ENCODE measurements around the gene RACK1. TPM values are rescaled to one million over a fixed set of nuclear protein-coding genes. Genes with fewer than 3 reads are reported as not detected.

Gene RACK1
- total RNA-seq, 1 donor from 2014 or later: 1,122 TPM

GRCh38 chr5:181204113-181204825, 39.4 kb downstream of the RACK1 start:
- intact Hi-C loops (cut with DNase I): no loop called here
- ATAC-seq (no peak), DNase-seq (ENCODE audit: low spot score) (no peak)

GRCh38 chr5:181203777-181204112, 40.0 kb downstream of the RACK1 start:
- ATAC-seq: peak; percentile 11
- intact Hi-C loops (cut with DNase I): no loop called here
- DNase-seq (ENCODE audit: low spot score): no peak

DNA sequence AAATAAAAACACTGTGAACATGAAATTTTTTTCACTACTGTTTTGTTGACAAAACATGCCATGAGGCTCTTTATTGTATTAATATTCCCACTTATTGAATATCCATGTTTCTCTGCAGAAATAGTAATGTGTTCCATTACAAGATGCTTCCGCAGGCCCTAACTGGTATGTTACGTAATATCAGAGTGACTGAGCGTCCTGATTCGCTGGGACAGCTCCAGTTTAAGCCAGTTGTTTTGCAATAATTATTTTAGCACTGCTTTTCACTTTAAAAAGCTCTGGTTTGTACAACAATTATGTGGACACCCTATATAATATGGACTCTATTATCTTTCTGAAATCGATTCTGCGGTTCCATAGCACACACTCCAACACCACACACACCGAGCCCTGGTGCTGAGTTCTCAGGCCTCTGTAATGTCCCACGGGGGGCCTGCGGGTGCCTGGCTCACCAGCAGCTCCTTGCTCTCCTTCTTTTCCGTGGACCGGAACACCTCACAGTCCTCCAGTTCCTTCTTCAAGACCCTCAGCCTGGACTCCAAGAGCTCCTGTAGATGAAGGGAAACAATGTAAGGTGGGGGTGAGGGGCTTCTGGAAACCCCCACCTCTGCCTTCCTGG, 40.5 kb downstream of the RACK1 start:
- intact Hi-C loops (cut with DNase I): no loop called here
- ATAC-seq (peak; percentile 46), DNase-seq (ENCODE audit: low spot score) (no peak)

GRCh38 chr5:181200816-181201215, 42.9 kb downstream of the RACK1 start:
- no peak for ATAC-seq
- DNase-seq (ENCODE audit: low spot score): no peak
- intact Hi-C loops (cut with DNase I): no loop called here

DNA sequence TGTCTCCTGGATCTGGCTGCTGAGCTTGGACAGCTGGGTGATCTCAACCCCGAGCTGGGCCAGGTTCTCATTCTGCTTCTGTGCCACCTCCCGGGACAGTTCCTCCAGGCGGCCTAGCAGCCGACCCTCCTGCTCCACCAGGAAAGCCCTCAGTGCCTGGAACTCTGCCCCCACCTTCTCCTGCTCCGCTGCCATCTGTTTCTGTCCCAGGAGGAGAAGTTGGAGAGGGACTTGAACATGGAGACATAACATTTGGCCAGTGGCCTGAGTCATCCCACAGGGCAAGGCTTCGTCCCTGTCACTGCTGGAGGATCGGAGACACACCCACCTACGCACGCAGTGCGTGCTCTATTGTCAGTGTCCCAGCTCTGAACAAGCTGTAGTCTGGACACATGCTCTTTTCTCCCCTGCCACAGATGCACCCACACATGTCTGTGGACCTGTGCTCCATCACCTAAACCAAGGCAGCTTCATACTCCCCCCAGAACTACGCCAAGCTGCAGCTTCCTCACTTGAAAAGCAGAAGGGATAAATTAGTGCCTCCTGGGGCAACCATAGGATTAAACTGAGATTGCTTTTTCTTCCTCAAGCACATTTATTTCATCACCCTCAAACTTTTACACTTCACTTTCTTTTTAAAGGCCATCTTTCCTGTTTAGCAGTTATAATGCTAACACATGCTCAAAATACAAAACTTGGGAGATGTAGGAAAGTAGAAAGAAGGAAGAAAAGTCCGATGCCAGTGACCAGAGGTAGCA, 43.6 kb downstream of the RACK1 start:
- ATAC-seq: no peak
- intact Hi-C loops (cut with DNase I): no loop called here
- DNase-seq (ENCODE audit: low spot score): no peak

DNA sequence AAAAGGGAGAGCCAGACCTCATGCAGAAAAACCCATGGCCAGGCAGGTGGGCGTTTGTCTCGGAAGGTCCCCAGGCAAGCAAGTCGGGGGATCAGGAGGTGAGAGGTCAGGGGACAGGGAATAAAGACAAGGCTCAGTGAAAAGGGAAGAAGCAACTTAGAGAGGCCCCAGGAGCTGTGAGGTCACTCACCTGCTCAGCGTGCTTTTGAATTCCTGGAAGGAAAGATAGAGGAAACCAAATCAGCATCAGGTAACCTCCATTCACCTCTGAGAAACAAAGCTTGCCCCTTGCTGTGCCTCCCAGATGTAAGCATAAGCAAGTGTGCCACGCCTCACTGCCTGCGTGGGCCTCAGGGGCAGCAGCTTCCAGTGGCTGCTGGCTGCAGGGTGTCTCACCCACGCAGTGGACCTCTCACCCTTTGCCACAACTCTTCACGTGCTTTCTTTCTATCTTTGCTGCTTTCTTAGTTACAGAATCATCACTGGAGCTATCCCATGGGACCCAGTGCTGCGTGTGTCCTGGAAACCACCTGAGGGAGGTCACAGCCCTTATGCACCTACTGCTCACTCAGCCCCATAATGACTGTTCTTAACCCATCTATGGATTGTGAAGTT, 44.7 kb downstream of the RACK1 start:
- intact Hi-C loops (cut with DNase I): no loop called here
- DNase-seq (ENCODE audit: low spot score) (no peak), ATAC-seq (no peak)

GRCh38 chr5:181198106-181198685, 45.5 kb downstream of the RACK1 start:
- DNase-seq (ENCODE audit: low spot score) (no peak), ATAC-seq (no peak)
- intact Hi-C loops (cut with DNase I): no loop called here

GRCh38 chr5:181197326-181197951, 46.3 kb downstream of the RACK1 start:
- intact Hi-C loops (cut with DNase I): no loop called here
- no peak for ATAC-seq
- no peak for DNase-seq (ENCODE audit: low spot score)

GRCh38 chr5:181195249-181195761, 48.4 kb downstream of the RACK1 start:
- ATAC-seq: no peak
- DNase-seq (ENCODE audit: low spot score): no peak
- intact Hi-C loops (cut with DNase I): no loop called here

DNA sequence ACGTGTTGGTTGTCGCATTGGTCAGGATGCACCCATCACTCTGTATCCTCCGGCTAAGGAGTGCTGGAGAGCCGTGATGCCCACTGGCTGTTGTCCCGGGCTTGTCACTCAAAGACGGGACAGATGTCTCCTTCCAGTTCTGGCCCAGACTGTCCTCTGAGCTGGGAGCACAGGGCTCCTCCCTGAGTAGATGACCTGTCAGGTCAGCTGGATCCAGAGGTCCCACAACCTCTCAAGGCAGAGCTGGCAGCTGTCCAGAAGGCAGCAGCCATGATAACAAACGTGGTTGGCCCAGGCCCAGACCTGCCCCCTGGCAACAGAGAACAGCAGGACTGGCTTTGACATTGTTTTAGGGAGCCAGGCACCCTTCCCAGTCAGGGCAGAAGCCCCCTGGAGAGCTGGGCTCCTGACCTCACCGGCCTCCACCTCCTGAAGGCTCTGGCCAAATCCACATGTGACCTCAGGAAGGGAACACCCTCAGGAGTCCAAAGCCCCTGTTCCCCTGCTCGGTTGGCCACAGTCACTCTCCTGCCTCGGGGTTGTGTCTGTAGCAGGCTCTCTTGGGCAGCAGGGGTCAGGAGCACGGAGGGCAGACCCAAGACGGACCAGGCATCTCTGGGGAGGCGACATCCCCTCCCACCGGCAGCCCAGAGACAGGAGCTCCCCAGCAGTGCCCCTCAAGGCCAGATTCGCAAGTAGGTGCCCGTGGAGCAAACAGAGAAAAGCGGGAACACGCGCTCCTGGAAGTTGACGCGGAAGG, 49.0 kb downstream of the RACK1 start:
- no peak for ATAC-seq
- intact Hi-C loops (cut with DNase I): no loop called here
- no peak for DNase-seq (ENCODE audit: low spot score)

GRCh38 chr5:181193656-181194055, 50.0 kb downstream of the RACK1 start:
- ATAC-seq (no peak), DNase-seq (ENCODE audit: low spot score) (no peak)
- intact Hi-C loops (cut with DNase I): no loop called here

- intact Hi-C loops (cut with DNase I): no loop called here
- ATAC-seq: no peak
- no peak for DNase-seq (ENCODE audit: low spot score)
Measured at GRCh38 chr5:181192337-181193046, 51.2 kb downstream of the RACK1 start.

- peak; percentile 98 for DNase-seq (ENCODE audit: low spot score)
- intact Hi-C loops (cut with DNase I): no loop called here
- ATAC-seq: peak; percentile 82
Measured at GRCh38 chr5:181191526-181192336, 52.0 kb downstream of the RACK1 start.

DNA sequence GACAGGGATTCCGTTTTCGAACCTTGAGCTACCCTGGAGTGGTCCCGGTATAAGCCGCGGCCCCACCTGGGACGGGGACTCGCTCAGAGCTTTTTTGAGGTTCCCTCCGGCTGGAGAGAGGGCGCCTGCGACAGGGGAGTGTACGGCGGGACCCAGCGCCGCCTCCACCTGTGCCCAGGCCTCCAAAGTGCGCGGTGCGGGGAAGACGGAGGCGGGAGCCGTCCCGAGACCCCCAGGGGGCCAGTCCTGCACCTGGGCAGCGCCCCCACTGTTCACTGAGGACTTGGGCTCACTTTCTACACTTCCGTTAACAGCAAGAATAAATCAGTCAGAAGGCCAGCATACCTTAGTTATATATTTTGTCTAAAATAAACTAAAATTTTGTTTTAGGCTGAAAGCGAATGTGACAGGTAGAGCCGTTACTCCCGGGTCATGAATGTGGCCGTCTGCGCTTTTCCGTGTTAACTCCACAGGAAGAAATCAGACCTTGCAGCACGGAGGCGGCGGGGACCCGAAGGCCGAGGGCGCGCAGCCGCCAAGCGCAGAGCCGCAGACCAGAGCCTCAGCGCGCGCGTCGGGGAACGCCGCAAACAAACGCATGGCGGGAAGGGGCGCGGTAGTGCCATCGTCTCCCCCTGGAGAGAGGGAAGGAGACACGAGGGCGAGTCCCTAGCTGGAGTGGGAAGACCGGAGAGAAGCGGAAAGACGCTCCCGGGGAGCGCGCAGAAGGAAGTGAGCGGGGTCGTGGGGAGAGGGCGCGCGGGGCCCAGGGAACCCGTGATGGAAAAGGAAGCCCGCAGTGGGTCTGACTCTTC, 52.8 kb downstream of the RACK1 start:
- peak; percentile 10 for ATAC-seq
- intact Hi-C loops (cut with DNase I): no loop called here
- DNase-seq (ENCODE audit: low spot score): peak; percentile 76

- intact Hi-C loops (cut with DNase I): no loop called here
- DNase-seq (ENCODE audit: low spot score) (peak; percentile 67), ATAC-seq (no peak)
Measured at GRCh38 chr5:181189962-181190710, 53.6 kb downstream of the RACK1 start.

Measured in sciatic nerve (tissue), 2 donors.